Measurements from ENCODE around the gene HOXA11.

DNA sequence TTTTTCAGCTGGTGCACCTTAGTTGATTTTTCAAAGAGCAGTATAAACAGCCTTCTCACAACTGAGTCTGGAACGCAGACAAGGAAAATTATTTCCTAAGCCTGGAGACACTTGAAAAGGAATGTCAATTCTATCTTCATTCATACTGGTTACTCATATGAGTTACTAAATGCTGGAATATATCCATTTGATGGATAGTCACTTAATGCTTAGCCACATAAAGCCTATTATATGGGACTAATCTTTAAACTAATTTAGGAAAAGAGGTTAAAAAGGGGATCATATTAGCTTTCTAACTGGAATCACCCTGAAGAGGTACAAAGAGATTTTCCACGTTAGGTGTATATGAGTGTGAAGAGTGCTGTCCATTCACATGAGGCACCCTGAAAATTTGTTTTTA lies 52.8 kb downstream of the HOXA11 start:
- TF ChIP-seq, protein P1, sequence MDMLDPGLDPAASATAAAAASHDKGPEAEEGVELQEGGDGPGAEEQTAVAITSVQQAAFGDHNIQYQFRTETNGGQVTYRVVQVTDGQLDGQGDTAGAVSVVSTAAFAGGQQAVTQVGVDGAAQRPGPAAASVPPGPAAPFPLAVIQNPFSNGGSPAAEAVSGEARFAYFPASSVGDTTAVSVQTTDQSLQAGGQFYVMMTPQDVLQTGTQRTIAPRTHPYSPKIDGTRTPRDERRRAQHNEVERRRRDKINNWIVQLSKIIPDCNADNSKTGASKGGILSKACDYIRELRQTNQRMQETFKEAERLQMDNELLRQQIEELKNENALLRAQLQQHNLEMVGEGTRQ (CRISPR knock-in tag; IDR thresholded peaks at IDR 0.05): no peak
- TF ChIP-seq, protein P2, sequence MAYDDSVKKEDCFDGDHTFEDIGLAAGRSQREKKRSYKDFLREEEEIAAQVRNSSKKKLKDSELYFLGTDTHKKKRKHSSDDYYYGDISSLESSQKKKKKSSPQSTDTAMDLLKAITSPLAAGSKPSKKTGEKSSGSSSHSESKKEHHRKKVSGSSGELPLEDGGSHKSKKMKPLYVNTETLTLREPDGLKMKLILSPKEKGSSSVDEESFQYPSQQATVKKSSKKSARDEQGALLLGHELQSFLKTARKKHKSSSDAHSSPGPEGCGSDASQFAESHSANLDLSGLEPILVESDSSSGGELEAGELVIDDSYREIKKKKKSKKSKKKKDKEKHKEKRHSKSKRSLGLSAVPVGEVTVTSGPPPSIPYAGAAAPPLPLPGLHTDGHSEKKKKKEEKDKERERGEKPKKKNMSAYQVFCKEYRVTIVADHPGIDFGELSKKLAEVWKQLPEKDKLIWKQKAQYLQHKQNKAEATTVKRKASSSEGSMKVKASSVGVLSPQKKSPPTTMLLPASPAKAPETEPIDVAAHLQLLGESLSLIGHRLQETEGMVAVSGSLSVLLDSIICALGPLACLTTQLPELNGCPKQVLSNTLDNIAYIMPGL (CRISPR knock-in tag; IDR thresholded peaks at IDR 0.05): no peak
- TF ChIP-seq SP1 (CRISPR knock-in tag; conservative IDR thresholded peaks at IDR 0.05): no peak
- TF ChIP-seq ZNF121 (CRISPR knock-in tag; IDR thresholded peaks at IDR 0.05): no peak
- TF ChIP-seq, protein P3, sequence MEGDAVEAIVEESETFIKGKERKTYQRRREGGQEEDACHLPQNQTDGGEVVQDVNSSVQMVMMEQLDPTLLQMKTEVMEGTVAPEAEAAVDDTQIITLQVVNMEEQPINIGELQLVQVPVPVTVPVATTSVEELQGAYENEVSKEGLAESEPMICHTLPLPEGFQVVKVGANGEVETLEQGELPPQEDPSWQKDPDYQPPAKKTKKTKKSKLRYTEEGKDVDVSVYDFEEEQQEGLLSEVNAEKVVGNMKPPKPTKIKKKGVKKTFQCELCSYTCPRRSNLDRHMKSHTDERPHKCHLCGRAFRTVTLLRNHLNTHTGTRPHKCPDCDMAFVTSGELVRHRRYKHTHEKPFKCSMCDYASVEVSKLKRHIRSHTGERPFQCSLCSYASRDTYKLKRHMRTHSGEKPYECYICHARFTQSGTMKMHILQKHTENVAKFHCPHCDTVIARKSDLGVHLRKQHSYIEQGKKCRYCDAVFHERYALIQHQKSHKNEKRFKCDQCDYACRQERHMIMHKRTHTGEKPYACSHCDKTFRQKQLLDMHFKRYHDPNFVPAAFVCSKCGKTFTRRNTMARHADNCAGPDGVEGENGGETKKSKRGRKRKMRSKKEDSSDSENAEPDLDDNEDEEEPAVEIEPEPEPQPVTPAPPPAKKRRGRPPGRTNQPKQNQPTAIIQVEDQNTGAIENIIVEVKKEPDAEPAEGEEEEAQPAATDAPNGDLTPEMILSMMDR (IDR thresholded peaks at IDR 0.05): no peak
- no peak for TF ChIP-seq ELF4 (CRISPR knock-in tag; IDR thresholded peaks at IDR 0.05; ENCODE audit: low read depth)
- no peak for TF ChIP-seq NR1H2 (CRISPR knock-in tag; IDR thresholded peaks at IDR 0.05)

Data from WTC11 (cell line).